ENCODE results near the gene LCNL1.

DNA sequence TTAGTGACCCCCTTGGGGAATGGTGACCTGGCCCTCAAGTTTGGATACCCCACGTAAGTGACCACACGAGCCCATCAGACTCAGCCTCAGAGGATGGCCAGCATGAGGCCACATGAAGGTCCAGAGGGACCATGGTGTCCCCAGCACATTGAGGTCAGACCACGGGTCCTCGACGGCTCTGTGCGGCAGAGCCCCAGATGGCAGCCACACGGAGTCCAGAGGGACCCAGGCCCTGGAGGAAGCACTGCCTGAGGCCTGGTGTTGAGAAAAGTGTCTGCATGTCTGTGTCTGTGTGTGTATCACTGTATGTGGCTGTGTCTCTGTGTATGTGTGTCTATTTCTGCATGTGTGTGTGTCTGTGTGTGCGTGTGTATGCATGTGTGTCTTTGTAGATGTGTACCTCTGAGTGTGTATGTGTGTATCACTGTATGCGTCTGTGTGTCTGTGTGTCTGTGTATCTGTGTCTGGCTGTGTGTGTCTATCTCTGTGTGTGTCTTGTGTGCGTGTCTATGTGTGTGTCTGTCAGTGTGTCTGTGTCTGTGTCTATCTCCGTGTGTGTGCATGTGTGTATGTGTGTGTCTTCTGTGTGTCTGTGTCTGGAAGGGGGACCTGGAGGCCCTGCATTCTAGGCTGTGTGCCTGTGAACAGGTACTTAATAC, 992 bp downstream of the LCNL1 start:
- TF ChIP-seq, protein P1, sequence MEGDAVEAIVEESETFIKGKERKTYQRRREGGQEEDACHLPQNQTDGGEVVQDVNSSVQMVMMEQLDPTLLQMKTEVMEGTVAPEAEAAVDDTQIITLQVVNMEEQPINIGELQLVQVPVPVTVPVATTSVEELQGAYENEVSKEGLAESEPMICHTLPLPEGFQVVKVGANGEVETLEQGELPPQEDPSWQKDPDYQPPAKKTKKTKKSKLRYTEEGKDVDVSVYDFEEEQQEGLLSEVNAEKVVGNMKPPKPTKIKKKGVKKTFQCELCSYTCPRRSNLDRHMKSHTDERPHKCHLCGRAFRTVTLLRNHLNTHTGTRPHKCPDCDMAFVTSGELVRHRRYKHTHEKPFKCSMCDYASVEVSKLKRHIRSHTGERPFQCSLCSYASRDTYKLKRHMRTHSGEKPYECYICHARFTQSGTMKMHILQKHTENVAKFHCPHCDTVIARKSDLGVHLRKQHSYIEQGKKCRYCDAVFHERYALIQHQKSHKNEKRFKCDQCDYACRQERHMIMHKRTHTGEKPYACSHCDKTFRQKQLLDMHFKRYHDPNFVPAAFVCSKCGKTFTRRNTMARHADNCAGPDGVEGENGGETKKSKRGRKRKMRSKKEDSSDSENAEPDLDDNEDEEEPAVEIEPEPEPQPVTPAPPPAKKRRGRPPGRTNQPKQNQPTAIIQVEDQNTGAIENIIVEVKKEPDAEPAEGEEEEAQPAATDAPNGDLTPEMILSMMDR (IDR thresholded peaks at IDR 0.05) = no peak
- no peak for TF ChIP-seq POLR2A (IDR thresholded peaks at IDR 0.05)
- TF ChIP-seq POLR2AphosphoS5 (IDR thresholded peaks at IDR 0.05) = no peak
